ENCODE data around the gene SDHAF4.
"Not testable (repeated sequence)": the region's sequence is repeated elsewhere in the genome, so short reads cannot be mapped to it uniquely, and the experiment has no call there.

The SDHAF4 gene

GRCh38 chr6:70593118-70593486 is 26.4 kb downstream of the SDHAF4 start:
- no peak for DNase-seq

GRCh38 chr6:70599187-70599586 is 32.5 kb downstream of the SDHAF4 start:
- no peak for DNase-seq

DNA sequence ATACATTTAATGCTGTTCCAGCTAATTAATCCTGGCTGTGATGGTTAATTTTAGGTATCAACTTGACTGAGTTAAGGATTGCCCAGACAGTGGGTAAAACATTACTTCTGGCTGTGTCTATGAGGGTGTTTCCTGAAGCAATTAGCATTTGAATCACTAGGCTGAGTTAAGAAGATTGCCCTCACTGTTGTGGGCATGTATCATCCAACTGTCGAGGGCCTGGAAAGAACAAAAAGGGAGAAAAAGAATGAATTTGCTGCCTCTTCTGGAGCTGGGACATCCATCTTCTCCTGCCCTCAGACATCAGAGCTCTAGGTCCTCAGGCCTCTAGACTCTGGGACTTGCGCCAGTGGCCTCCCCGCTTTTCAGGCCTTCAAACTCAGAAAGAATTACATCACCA is 34.3 kb downstream of the SDHAF4 start:
- DNase-seq = no peak

GRCh38 chr6:70604254-70604653 is 37.5 kb downstream of the SDHAF4 start:
- no peak for DNase-seq

DNA sequence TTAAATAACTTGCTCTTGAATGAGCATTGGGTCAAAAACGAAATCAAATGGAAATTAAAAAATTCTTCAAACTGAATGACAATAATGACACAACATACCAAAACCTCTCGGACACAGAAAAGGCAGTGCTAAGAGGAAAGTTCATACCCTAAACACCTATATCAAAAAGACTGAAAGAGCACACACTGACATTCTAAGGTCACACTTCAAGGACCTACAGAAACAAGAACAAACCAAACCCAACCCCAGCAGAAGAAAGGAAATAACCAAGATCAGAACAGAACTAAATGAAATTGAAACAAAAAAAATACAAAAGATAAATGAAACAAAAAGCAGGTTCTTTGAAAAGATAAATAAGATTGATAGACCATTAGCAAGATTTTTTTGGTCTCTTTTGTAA is 40.6 kb downstream of the SDHAF4 start:
- not testable (repeated sequence) for DNase-seq

DNA sequence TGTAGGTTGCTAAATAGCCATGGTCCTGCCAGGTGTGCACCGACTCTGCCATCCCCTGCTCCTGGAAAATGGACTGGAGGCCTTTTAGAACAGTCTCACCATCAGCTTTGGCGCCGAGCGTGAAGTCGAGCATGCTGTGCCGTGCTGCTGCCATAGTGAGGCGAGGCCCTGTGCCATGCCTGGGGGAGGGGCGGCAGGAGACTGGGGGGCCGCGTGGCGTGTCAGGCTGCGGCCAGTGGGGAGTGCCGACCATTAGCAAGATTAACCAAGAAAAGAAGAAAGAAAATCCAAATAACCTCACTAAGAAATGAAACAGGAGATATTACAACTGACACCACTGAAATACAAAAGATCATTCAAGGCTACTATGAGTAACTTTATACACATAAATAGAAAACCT is 42.5 kb downstream of the SDHAF4 start:
- not testable (repeated sequence) for DNase-seq

GRCh38 chr6:70616728-70617260 is 50.1 kb downstream of the SDHAF4 start:
- DNase-seq = no peak

- no peak for DNase-seq
Observed at GRCh38 chr6:70620746-70621145, 54.0 kb downstream of the SDHAF4 start.

GRCh38 chr6:70622461-70622860 is 55.7 kb downstream of the SDHAF4 start:
- DNase-seq = no peak

DNA sequence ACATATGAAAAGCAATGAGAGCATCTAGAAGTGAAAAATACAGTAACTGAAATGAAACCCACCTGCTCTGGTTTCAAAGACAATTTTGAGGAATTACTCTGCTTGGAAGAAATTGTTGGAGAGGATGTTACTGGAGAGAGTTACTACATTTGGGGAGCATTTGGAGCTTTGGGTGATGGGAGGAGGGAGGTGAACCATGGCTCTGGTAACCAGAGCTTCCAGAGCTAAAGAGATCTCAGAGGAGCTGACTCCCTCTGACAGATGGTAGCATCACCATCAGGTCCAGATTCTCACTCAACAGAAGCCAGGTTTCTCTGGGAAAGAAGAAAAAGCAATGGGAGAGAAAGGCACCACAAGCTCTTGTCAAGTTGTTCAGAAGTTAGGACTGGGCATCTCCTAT is 58.7 kb downstream of the SDHAF4 start:
- no peak for DNase-seq

GRCh38 chr6:70627500-70628254 is 60.9 kb downstream of the SDHAF4 start:
- DNase-seq = no peak

DNA sequence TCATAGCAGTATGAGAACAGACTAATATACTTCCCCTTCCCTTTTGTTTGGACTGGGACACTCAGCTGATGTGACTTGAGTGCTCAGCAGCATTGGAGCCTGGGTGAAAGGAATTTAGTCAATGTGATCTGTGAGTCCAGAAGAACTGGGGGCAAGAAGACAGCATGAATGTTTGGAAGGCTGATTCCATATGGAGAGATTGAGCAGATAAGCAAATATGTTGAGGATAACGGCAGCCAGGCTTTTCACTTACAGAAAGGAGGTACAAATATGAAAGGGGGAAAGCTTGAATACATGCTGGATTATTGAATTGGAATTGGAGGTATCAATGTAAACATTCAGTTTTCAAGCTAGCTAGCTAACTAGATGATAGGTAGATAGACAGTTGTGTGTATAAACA is 63.2 kb downstream of the SDHAF4 start:
- no peak for DNase-seq

- DNase-seq = no peak
Observed at GRCh38 chr6:70633870-70634269, 67.1 kb downstream of the SDHAF4 start.

- no peak for DNase-seq
Observed at GRCh38 chr6:70636596-70636995, 69.9 kb downstream of the SDHAF4 start.

DNA sequence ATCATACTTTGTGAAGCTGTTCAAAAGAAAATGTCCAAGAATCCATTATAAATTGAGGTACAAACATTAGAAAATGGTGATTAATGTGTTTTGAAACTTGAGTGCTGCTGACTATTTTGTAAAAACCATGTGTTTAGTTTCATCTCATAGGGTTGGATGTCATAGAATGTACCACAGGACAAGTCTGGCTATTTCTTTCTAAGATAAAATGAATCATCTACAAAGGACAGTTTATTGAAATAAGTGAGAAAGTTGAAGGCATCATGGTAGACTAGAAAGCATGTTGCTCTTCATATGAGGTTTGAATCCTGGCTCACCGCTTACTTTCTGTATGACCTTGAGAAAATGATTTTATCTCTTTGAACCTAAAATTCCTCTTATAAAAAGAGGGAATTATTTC is 71.7 kb downstream of the SDHAF4 start:
- no peak for DNase-seq
